Suprapubic skin (tissue), 4 donors: ENCODE data around the gene GRIK4.
A peak's percentile ranks its signal among the peaks of the same experiment; 100 is the strongest.

ENCODE experiments used
- EP300 ChIP-seq: sonication (generic); formaldehyde crosslinking; IDR thresholded peaks from one replicate; pipeline ENCODE4 v1.6.1; 2017; ENCODE audit warnings: antibody characterized with exemption
- POLR2A ChIP-seq, 2 donors: fragments of 450-650 bp; IDR thresholded peaks; one replicate each; pipeline ENCODE4 v1.6.1; 2017; ENCODE audit warnings: antibody characterized with exemption in 2 of 2, mild to moderate bottlenecking in 2 of 2, moderate library complexity in 2 of 2
- POLR2AphosphoS5 ChIP-seq, 3 donors: sonication (generic); formaldehyde crosslinking; IDR thresholded peaks; one replicate each; pipeline ENCODE4 v1.6.1; 2017; ENCODE audit warnings: antibody characterized with exemption in 3 of 3
- TF ChIP-seq, protein P1 (sequence below), 2 donors: fragments of 200-600 bp in 1 of 2; fragments of 450-650 bp in 1 of 2; sonication (generic) in 1 of 2; IDR thresholded peaks; one replicate each; pipeline ENCODE4 v1.5.1; 2016 to 2019; ENCODE audit warnings: antibody characterized with exemption in 2 of 2, mild to moderate bottlenecking in 1 of 2, moderate library complexity in 1 of 2

DNA sequence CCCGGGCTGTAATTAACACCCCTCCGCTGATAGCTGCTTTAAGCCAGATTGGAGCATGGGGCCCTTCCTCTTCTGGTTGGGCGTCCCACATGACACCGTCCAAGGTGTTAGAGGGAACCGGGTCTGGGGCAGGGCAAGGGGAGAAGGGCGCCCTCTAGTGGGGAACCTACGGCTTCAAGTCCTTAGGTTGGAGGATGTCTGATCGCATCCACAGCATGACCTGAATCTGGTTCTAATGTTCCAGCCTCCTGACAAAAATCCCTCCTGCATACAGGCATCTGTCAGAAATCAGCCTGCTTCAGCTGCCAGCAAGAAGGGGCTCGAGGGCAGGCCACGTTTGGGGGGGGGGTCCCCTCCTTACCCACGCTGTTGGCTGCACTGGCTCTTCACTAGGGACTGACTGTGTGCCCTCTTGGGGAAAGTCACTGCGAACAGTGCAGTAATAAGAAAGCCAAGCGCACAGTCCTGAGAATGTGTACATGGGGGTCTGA, 418.2 kb downstream of the GRIK4 start:
- TF ChIP-seq POLR2AphosphoS5 (IDR thresholded peaks at IDR 0.05) (no peak), POLR2A (IDR thresholded peaks at IDR 0.05) (no peak), EP300 (no peak)
- TF ChIP-seq, protein P1, sequence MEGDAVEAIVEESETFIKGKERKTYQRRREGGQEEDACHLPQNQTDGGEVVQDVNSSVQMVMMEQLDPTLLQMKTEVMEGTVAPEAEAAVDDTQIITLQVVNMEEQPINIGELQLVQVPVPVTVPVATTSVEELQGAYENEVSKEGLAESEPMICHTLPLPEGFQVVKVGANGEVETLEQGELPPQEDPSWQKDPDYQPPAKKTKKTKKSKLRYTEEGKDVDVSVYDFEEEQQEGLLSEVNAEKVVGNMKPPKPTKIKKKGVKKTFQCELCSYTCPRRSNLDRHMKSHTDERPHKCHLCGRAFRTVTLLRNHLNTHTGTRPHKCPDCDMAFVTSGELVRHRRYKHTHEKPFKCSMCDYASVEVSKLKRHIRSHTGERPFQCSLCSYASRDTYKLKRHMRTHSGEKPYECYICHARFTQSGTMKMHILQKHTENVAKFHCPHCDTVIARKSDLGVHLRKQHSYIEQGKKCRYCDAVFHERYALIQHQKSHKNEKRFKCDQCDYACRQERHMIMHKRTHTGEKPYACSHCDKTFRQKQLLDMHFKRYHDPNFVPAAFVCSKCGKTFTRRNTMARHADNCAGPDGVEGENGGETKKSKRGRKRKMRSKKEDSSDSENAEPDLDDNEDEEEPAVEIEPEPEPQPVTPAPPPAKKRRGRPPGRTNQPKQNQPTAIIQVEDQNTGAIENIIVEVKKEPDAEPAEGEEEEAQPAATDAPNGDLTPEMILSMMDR (IDR thresholded peaks at IDR 0.05): peak in 1 of 2 donors; percentile 36
